GM11168 (cell line): Measurements from ENCODE around the gene GATAD2B.
"Not testable (repeated sequence)": the region's sequence is repeated elsewhere in the genome, so short reads cannot be mapped to it uniquely, and the experiment has no call there.

Source experiments
- in situ Hi-C: fragments of 300-500 bp; cut with MboI; formaldehyde crosslinking; loops from one replicate; pipeline ENCODE4 v1.12.0; 2022; ENCODE audit warnings: low sequenced_read_pairs; ENCODE audit not compliant: unreplicated experiment

GATAD2B gene

GRCh38 chr1:153903841-153904455, 18.8 kb downstream of the GATAD2B start:
- in situ Hi-C loops = no loop called here

- in situ Hi-C loops = no loop called here
Observed at GRCh38 chr1:153899509-153899908, 23.3 kb downstream of the GATAD2B start.

GRCh38 chr1:153895866-153896265, 26.9 kb downstream of the GATAD2B start:
- in situ Hi-C loops = not testable (repeated sequence)

- in situ Hi-C loops = not testable (repeated sequence)
Observed at GRCh38 chr1:153891042-153891441, 31.7 kb downstream of the GATAD2B start.

- in situ Hi-C loops = no loop called here
Observed at GRCh38 chr1:153888533-153888932, 34.2 kb downstream of the GATAD2B start.

GRCh38 chr1:153886127-153886526, 36.6 kb downstream of the GATAD2B start:
- in situ Hi-C loops = no loop called here

- in situ Hi-C loops = no loop called here
Observed at GRCh38 chr1:153883223-153883622, 39.5 kb downstream of the GATAD2B start.

GRCh38 chr1:153882296-153882912, 40.4 kb downstream of the GATAD2B start:
- in situ Hi-C loops = no loop called here

- in situ Hi-C loops = no loop called here
Observed at GRCh38 chr1:153881751-153882150, 41.0 kb downstream of the GATAD2B start.

- in situ Hi-C loops = no loop called here
Observed at GRCh38 chr1:153880962-153881361, 41.8 kb downstream of the GATAD2B start.

GRCh38 chr1:153880024-153880423, 42.7 kb downstream of the GATAD2B start:
- in situ Hi-C loops = no loop called here

- in situ Hi-C loops = no loop called here
Observed at GRCh38 chr1:153877112-153877511, 45.7 kb downstream of the GATAD2B start.

- in situ Hi-C loops = no loop called here
Observed at GRCh38 chr1:153872934-153873333, 49.8 kb downstream of the GATAD2B start.

GRCh38 chr1:153872331-153872730, 50.4 kb downstream of the GATAD2B start:
- in situ Hi-C loops = no loop called here

GRCh38 chr1:153869486-153869885, 53.3 kb downstream of the GATAD2B start:
- in situ Hi-C loops = no loop called here

- in situ Hi-C loops = no loop called here
Observed at GRCh38 chr1:153866045-153866850, 56.5 kb downstream of the GATAD2B start.

GRCh38 chr1:153860285-153860684, 62.5 kb downstream of the GATAD2B start:
- in situ Hi-C loops = no loop called here

GRCh38 chr1:153857505-153857904, 65.3 kb downstream of the GATAD2B start:
- in situ Hi-C loops = no loop called here

GRCh38 chr1:153856763-153857162, 66.0 kb downstream of the GATAD2B start:
- in situ Hi-C loops = no loop called here

GRCh38 chr1:153852170-153852569, 70.6 kb downstream of the GATAD2B start:
- in situ Hi-C loops = no loop called here

GRCh38 chr1:153849487-153850185, 73.1 kb downstream of the GATAD2B start:
- in situ Hi-C loops = no loop called here
